Measurements from ENCODE around the gene RNF224. TPM values are rescaled to one million over a fixed set of nuclear protein-coding genes. Genes with fewer than 3 reads are reported as not detected.

Gene RNF224
- total RNA-seq, 1 experiment from 2014 or later: 1.2 TPM

GRCh38 chr9:137224830-137225694, 2.2 kb upstream of the RNF224 start, which contains the start of gene CYSRT1:
CYSRT1 (plus strand) TSS chr9:137225174; CDS start chr9:137225622, 448 bp downstream.
- Histone ChIP-seq H3K27ac (ENCODE audit: low read length) (peak within 1 kb of the TSS; percentile 99), H3K36me3 (ENCODE audit: low read depth, low read length) (no peaks in the 10 kb centered on the region), H3K4me1 (ENCODE audit: insufficient read depth, low read length) (peaks cover 40% of the 10 kb centered on the region), H3K79me2 (ENCODE audit: low read length) (peaks cover 19% of the 10 kb centered on the region), H2AFZ (ENCODE audit: low read length) (no peak within 1 kb of the TSS; the same call in 1 of the 2 replicates), H3K9ac (ENCODE audit: low read length) (peak within 1 kb of the TSS; percentile 97), H3K4me2 (ENCODE audit: low read length) (peak within 1 kb of the TSS; percentile 99), H3K9me3 (ENCODE audit: low read length) (no peaks in the 10 kb centered on the region), H4K20me1 (ENCODE audit: low read length) (no peaks in the 10 kb centered on the region), H3F3A (ENCODE audit: low read length, unreplicated experiment) (peaks cover 2% of the 10 kb centered on the region), H3K9me2 (replicated peaks; ENCODE audit: low read length) (no peaks in the 10 kb centered on the region), H3K4me3 (ENCODE audit: low read length) (peak within 1 kb of the TSS; percentile 88), H3K27me3 (ENCODE audit: low read length) (no peaks in the 10 kb centered on the region)
- no peak for DNase-seq
- TF ChIP-seq EZH2 (IDR thresholded peaks at IDR 0.05; ENCODE audit: low read length, unreplicated experiment) (no peak), EZH2phosphoT487 (IDR thresholded peaks at IDR 0.05; ENCODE audit: borderline replicate concordance, low read length) (no peak), CTCF (conservative IDR thresholded peaks at IDR 0.05; ENCODE audit: low read depth, low read length) (no peak)
- ATAC-seq: no peak
- no TSS peak for BruUV-seq (replicated peaks)
- ChIA-PET POLR2A (ENCODE audit: unreplicated experiment) (interaction anchor here (0.6 kb wide), 1 partner anchor 35 kb away, joined by 8 read pairs; no protein-coding TSS in a partner anchor), CTCF (no interaction called here)
- intact Hi-C loops (cut with micrococcal nuclease): loop anchor here (5.0 kb wide), 2 partner anchors 38 to 108 kb away; partner anchors contain the start of genes ANAPC2 and SSNA1

GRCh38 chr9:137225699-137226331, 1.5 kb upstream of the RNF224 start:
- Histone ChIP-seq H3K79me2 (ENCODE audit: low read length) (peaks cover 19% of the 10 kb centered on the region), H3K9me2 (replicated peaks; ENCODE audit: low read length) (no peaks in the 10 kb centered on the region), H3K4me1 (ENCODE audit: insufficient read depth, low read length) (peaks cover 40% of the 10 kb centered on the region), H3K9ac (ENCODE audit: low read length) (peak overlapping the region; percentile 67), H4K20me1 (ENCODE audit: low read length) (no peaks in the 10 kb centered on the region), H3K4me2 (ENCODE audit: low read length) (peak overlapping the region; percentile 88), H3K9me3 (ENCODE audit: low read length) (no peaks in the 10 kb centered on the region), H3F3A (ENCODE audit: low read length, unreplicated experiment) (peaks cover 2% of the 10 kb centered on the region), H3K27me3 (ENCODE audit: low read length) (no peaks in the 10 kb centered on the region), H3K4me3 (ENCODE audit: low read length) (peak overlapping the region; percentile 59), H2AFZ (ENCODE audit: low read length) (no peak overlapping the region), H3K27ac (ENCODE audit: low read length) (peak overlapping the region; percentile 99), H3K36me3 (ENCODE audit: low read depth, low read length) (no peaks in the 10 kb centered on the region)
- POLR2A ChIA-PET (ENCODE audit: unreplicated experiment): interaction anchor here (0.6 kb wide), 1 partner anchor 35 kb away, joined by 8 read pairs; no protein-coding TSS in a partner anchor
- CTCF ChIA-PET: no interaction called here
- TF ChIP-seq CTCF (conservative IDR thresholded peaks at IDR 0.05; ENCODE audit: low read depth, low read length): no peak
- DNase-seq (no peak), ATAC-seq (no peak)
- no TSS peak for BruUV-seq (replicated peaks)
- intact Hi-C loops (cut with micrococcal nuclease): loop anchor here (5.0 kb wide), 2 partner anchors 39 to 109 kb away; partner anchors contain the start of genes ANAPC2 and SSNA1

All from PC-3 (cell line).